Stimulated activated CD8-positive, alpha-beta memory T cell treated with anti-CD3 and anti-CD28 coated beads, Interleukin-15, amount 100 ng/mL, for 4 hours (primary cell): ENCODE data around the gene DENND4A.

Experiments used
- DNase-seq, 2 donors: peaks; one replicate each; pipeline ENCODE4 v3.0.0-alpha.2; 2020; ENCODE audit warnings: low read depth in 2 of 2

Gene DENND4A

DNA sequence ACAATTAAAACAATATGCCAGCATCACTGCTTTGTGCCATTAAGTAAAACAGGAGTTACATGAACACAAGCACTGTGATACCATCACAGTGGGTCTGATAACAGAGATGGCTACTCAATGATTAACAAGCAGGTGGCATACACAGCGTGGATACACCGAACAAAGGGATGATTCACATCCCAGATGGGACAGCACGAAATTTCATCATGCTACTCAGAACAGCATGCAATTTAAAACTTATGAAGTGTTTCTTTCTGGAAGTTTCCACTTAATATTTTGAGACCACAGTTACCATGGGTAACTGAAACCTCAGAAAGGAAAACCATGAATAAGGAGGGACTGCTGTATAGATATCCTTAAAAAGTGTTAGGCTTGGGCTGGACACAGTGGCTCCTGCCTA lies 125.8 kb downstream of the DENND4A start:
- no peak for DNase-seq

DNA sequence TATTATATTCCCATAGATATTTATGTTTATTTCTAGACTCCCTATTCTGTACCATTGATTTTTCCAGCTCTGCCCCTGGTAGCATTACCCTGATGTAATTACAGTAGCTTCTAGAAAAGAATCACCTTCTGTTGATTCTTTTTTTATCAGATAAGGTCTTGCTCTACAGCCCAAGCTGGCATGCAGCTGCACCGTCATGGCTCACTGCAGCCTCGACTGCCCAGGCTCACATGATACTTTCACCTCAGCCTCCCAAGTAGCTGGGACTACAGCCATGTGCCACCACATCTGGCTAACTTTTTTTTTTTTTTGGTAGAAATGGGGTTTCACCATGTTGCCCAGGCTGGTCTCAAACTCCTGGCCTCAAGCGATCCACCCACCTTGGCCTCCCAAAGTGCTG lies 128.6 kb downstream of the DENND4A start:
- DNase-seq = no peak

DNA sequence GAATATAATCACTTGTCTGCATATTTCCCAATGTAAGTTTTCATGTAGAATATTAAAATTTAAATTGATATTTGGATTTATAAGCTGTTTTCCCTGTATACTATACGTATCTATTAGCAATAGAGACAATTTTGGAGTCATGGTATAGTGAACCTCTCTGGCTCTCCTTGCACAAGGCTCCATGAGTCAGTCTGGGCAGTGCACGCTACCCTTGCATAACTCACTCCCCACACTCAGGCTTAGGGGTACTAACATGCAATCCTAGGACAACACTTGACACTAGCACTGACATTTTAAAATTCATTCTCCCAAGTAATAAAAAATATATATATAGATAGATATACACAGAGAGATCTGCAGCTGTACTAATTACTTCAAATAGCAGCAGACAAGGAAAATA lies 131.2 kb downstream of the DENND4A start:
- DNase-seq = no peak

DNA sequence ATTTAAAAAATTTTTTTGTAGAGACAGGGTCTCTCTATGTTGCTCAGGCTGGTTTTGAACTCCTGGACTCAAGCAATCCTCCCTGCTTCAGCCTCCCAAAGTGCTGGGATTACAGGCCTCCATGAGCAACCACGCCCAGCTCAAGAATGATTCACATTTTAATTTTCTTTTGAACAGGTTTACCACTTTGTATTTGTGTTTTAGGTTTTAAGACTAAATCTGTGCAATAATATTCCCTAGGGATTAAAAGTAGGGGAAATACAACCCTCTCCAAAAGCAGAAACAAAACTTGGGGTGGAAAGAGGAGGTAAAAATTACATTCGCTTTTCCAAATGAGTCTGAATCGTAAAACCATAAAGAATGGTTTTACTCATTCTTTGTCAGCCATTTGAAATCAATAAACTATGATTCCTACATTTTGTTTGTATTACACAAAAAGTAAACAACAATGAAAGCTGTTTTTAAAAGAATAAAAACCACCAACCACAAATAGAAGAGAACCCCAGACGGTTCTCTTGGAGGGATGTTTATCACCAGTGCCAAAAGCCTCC lies 132.5 kb downstream of the DENND4A start:
- no peak for DNase-seq

DNA sequence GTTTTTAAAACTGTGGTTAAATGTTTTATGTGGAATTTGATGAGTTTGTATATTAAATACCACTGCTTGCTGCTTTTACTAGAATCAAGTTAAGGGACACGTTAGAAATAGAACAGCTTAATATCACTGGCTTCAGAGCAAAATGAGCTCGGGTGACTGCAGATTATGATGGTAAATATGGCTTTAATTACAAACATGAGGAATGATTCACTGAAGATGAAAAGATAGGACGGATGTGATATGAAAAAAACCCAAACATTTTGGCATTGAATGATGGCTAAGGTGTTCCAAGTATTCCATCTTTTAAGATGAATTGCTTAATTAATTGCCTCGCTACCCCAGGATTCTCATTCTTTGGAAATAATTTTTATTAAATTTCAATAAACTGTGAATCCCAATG lies 136.6 kb downstream of the DENND4A start:
- no peak for DNase-seq

DNA sequence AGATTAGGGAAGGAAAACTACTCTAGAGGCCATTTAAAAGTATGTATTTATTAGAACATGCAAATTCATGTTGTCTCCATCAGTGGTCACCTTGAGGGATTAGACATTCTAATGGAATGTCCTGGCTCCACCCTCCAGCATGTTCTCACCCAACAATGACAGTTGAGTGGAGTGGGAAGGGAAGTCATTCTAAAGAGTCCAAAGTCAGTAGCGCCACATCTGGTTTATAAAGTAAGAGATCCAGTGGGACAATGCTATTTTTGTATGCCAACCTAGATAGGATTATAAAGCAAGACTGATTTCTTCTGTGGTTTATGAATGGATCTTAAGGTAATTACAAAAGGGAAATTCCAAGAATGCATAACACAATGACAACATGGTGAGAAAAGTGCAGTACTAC lies 137.1 kb downstream of the DENND4A start:
- no peak for DNase-seq

DNA sequence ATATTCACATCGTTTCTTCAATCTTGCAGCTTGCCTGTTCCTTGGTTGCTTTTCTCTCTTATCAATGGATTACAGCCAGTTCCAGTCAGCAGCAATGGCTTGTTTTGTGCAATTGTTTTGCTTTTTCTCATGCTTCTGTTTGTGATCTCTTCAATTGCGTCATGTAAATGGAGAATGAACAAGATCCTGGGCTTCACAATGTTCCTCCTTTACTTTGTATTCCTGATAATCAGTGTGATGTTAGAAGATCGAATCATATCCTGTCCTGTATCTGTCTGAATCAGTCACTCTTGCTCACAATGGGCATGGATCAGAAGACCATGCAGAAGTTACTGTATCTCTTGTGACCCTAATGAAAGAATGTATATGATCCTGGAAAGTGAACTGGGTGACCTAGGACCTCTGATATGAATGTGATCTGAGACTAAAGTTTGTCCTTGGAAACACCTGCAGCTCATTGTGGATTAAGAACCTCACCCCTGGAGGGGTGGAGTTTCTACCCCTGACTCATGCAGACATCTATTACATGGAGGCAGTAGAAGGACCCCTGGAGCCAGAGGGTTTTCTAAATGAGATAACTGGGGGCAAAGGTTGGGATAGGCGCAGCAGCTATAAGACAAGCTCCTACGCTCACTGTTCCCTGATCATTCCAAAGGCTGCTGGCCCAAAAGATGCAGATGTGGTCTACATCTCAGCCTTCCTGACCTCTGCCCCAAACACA lies 138.1 kb downstream of the DENND4A start:
- DNase-seq = no peak

DNA sequence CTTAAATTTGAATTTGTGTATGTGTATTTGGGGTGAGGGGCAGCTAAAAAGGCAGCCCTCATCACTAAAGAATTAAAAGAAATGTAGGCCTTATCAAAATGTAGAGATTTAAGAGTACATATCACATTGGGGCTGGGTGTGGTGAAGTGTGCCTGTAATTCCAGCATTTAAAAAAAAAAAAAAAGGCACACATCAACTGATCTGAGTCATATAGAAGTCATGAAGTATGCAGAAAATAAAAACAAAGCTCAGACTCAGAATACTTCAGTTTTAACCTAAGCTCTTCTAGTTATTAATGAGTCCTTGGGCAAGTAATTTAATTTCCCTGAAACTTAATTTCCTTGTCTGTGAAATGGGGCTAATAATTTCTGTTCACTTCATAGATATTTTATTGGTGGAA lies 138.8 kb downstream of the DENND4A start:
- no peak for DNase-seq

DNA sequence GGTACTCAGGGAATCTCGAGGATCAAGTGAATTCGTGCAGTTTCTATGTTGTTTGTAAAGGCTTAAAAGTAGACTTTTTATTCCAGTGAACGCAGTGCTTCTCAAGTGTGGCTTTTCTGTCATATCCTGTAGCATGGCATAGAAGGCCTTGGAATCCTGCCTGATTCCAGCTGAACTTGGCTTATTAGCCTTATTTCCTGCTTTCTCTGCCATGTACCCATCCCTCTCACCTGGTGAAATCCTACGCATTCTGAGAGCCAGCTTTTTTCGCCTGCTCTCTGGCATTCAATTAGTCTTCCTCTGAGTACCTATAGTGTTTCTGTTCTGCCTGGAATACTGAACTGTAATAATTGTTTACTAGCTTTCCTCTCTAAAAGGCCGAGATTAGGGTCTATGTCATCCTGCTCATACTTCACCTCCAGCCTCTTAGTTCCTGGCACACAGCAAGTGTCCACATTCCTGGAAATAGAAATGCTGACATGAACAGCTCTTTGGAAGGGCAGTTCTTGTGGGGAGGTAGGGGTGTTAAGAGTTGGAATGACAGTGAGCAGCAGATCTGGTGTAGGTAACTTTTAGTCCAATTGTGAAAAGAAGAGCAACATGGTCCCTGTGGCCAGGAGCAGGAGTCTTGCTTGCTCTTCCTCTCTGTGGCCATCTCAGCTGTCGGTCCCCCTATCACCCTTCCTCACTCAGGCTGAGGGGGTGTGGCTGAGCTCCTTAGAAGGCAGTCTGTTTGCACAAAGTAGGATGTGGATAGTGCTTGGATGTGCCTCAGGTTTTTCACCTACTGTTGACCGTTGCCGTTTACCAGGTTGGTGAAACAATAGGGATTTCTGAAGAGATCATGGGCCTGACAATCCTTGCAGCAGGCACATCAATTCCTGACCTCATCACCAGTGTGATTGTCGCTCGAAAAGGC lies 140.0 kb downstream of the DENND4A start:
- no peak for DNase-seq

DNA sequence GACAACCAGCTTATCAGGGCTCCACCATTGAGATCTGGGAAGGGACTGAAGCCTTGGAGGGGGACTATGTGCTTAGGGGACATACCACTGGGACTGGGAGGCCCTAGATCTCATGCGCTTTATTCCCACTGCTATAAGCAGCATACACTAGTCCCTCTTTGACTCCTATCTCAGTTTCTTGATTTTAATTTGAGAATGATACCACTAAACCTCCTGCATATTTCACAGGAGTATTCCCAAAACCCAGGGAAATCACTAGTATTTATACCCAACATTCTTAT lies 141.1 kb downstream of the DENND4A start:
- no peak for DNase-seq

DNA sequence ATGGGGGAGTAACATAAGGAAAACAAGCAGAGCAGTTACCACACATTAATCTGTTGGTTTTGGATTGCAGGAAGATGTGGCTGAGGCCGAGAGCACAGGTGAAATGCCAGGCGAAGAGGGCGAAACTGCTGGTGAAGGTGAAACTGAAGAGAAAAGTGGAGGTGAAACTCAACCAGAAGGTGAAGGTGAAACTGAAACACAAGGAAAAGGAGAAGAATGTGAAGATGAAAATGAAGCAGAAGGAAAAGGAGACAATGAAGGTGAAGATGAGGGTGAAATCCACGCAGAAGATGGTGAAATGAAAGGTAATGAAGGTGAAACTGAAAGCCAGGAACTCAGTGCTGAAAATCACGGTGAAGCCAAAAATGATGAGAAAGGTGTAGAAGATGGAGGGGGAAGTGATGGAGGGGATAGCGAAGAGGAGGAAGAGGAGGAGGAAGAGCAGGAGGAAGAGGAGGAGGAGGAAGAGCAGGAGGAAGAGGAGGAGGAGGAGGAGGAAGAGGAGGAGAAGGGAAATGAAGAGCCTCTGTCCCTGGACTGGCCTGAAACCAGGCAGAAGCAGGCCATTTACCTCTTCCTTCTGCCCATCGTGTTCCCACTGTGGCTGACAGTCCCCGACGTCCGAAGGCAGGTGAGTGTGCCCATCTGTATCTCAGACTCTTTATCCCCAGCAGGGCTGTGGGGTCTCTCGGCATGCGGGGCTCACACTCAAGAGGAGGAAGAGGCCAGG lies 141.6 kb downstream of the DENND4A start:
- DNase-seq = no peak

DNA sequence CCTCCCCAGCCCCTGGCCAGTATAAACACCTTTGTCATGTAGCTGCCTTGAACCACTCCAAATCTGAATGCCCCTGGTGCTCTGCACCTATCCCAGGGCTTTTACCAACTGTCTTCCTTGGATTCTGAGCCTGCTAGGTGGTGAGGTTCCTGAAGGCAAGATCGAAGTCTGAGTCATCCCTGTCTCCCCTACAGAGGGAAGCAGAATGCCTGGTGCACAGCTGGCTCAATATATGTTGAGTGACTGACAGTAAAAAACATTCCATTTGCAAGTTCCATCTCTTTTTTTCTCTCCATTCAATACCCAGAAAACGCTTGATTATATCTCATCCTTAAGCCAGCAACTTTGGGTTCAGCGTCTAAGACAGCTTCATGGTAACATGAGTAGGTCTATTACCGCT lies 145.6 kb downstream of the DENND4A start:
- no peak for DNase-seq

DNA sequence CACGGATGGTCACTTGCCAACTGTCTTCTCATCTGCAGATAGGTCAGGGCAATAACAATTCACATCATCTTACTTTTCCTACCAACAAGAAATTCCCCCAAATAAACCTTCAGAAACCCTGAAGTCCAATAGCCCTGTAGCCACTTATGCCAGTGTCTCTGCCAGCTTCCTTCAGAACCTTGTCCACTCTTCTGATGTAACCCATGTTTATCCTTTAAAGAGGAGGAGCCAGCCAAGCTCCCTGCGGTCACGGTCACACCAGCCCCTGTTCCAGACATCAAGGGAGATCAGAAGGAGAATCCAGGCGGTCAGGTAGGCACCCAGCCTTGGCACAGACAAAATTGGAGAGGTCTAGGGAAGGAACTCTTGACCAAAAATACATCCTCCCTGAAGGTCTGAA lies 146.7 kb downstream of the DENND4A start:
- DNase-seq = no peak

DNA sequence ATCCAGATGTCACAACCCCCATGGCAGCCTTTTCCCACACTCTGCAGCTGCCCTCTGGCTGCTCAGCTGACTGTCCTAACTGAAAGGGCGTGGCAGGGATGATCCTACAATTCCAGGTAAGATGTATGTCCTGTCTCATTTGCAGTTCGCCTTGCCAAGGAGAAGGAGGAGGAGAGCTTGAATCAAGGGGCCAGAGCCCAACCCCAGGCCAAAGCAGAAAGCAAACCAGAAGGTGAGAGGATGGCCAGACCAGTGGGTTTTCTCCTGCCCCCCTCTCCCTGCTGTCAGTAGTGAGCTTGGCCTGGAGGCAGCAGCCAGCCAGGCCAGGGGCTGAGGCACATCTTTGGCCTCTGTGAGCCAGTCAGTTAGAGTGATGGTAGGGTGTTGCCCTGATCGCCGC lies 147.8 kb downstream of the DENND4A start:
- DNase-seq = no peak

DNA sequence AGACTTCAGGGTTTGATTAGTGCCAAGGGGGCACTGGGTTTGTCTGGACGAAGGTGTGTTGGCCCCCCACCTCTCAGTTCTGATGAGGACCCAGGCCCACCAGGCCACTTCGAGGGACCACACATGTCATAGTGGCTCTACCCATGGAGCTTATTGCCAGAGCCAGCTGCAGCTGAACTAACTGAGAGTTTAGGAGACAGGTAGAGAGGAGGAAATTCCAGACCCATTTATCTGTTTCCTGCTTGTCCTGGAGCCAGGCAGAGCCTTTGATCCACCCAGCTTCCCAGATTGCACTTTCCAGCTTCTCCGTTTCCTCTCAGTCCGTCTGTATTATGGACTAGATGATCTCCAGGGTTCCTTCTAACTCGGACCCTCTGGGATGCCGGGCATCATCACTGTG lies 149.5 kb downstream of the DENND4A start:
- no peak for DNase-seq

DNA sequence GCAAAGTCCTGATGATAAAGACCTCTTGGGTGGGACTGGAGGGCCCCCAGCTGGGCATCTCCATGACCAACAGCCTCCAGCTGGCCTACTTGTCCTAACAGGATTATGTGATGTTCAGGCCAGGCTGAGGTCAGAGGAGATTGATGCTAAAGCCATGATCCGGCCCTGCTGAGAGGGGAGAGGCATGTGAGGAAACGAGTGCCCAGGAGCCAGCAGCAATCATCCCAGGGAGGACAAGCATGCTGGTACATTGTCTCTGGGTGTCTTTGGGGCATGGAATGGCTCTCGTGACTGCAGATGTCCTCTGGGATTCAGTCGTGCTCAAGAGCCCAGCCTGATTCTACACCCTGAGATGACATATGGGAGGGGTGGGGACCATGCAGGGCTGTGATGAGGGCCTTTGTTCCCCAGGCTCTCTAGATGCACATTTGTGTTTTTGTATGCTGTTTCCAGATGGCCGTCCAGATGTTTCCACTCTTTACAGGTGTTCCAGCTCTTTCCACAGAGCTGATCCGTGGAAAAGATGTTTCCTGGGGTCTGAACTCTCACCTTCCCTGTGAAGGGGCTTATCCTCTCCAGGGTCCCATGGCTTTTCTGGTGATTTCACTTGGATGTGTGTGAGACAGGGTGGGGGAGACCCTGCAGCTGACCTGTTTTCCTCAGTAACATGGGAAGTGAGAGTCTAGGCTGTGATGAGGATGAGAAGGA lies 150.2 kb downstream of the DENND4A start:
- DNase-seq = no peak

DNA sequence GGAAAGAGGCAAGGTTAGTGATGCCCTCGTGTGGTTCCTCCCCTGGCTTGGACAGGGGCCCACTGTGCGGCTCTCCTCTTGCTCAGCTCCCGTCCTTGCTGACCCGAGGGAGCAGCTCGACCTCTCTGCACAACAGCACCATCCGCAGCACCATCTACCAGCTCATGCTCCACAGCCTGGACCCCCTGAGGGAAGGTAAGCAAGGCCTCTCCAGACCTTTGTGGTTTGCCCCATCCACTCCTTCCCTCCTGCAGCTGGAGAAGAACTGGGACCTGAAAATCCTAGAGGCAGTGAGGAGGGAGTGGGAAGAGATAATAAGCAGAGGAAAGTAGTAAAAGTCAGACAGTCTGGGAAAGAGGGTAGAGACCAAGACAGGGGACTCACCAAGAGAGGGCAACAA lies 152.6 kb downstream of the DENND4A start:
- DNase-seq = no peak

DNA sequence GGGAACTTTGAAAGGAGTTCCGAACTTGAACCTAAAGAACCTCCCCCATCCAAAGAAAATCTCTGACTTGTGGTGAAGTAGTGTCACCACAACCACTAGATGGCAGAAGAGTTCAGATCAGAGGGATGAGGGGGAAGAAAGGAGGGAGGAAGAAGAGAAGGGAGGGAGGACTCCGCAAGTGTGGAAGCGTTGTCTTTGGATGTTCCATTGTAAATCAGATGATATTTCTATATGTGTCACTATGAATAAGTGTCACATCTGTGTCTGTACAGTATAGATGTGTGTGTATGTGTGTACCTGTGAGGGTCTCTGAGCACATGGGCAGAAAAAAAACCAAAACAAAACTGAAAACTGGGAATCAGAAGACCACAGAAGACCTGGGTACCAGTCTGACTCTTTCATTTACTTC lies 153.4 kb downstream of the DENND4A start:
- peak in 1 of 2 donors; percentile 10 for DNase-seq

DNA sequence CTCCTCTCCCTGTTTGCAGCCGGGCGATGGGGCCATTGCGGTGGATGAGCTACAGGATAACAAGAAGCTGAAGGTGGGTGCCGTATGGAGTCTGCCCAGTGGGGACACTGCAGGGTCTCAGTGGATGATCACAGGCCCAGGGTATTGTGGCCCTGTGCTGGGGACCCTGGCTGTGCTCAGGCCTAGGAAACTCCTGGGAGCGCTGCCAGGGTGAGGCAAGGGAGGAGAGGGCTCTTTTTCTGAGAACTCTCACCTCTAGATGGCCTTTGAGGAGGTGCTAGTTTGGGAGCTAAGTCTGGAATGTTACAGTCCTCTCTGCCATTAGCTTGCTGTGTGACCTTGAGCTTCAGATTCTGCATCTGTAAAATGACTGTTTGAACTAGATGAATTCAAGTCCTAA lies 154.0 kb downstream of the DENND4A start:
- DNase-seq = no peak

DNA sequence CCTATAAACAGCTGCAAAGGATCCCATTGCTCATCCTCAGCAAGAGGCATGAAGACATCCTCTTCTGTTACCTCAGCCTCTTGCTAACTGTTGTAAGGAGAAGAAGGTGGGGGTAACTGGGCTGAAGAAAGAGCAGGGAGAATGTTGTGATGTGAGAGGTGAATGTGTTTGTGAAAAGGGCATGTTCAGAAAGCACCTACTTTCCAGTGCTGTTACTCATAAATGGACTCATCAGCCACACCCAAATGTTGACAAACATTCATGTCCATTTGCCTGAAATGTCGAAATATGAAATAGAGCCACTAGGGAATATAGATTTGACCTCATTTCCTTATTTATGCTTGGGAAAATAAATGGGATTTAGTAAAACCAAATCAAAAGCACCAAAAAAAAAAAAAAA lies 157.7 kb downstream of the DENND4A start:
- no peak for DNase-seq

DNA sequence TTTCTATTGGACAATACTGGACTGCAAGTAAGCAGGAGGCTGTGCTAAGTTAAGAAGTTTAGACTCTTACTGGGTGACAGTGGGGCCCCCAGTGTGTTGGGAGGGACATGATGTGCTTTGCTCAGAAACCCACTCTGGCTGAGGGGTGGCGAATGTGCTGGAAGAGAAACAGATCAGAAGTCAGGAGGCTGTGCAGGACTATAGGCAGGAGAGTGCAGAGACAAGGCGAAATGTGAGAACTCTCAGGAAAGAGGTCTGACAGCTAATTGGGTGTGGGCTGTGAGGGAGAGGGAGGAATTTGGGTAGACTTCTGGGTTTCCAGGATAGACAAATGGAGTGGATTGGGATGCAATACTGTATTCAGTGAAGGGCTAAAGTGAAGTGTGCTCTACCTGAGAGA lies 158.3 kb downstream of the DENND4A start:
- DNase-seq = no peak
